ENCODE data around the gene LGR6. TPM values are rescaled to one million over a fixed set of nuclear protein-coding genes. Genes with fewer than 3 reads are reported as not detected.
"Not testable (repeated sequence)": the region's sequence is repeated elsewhere in the genome, so short reads cannot be mapped to it uniquely, and the experiment has no call there.

Gene LGR6
- total RNA-seq, 1 donor from 2014 or later: 1.8 TPM

- DNase-seq (ENCODE audit: low spot score): no peak
- no peak for TF ChIP-seq CTCF (IDR thresholded peaks at IDR 0.05)
- Mint-ChIP-seq H3K4me1 (ENCODE audit: low read depth) (peaks cover 26% of the 10 kb centered on the region), H3K36me3 (ENCODE audit: low read depth) (no peaks in the 10 kb centered on the region), H3K4me3 (ENCODE audit: unreplicated experiment) (peak overlapping the region; percentile 98), H3K27me3 (ENCODE audit: low read depth) (no peaks in the 10 kb centered on the region), H3K9me3 (ENCODE audit: low read depth) (no peaks in the 10 kb centered on the region), H3K27ac (ENCODE audit: unreplicated experiment) (peak overlapping the region; percentile 98)
Measured at GRCh38 chr1:202348005-202348508, 154.5 kb downstream of the LGR6 start.

DNA sequence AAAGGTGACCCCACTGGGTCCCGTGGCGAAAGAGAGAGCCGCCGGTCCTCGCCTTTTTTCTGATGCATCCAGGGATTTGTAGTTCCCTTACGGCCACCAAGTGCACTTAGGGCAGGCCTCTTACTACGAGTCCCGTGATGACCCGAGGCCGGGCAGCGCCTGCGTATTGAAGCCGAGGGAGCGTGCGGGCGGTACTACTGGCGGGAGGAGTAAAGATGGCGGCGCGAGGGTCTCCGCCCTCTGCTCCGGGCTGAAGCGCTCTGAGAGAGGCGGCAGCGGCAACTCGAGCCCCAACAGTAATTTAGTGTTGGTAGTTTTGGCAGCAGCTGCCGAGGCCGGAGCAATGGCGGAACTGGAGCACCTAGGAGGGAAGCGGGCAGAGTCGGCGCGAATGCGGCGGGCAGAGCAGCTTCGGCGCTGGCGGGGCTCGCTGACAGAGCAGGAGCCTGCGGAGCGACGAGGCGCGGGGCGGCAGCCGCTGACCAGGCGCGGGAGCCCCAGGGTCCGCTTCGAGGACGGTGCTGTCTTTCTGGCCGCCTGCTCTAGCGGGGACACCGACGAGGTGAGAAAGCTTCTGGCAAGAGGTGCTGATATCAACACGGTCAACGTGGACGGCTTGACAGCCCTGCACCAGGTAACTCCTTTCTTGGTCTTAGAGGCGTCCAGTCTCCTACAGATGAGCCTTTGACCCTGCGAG is 155.1 kb downstream of the LGR6 start, which contains the start of gene PPP1R12B:
PPP1R12B (plus strand) TSS at position 191 of the 697 bp plus-strand sequence; CDS start at position 344, 153 bp downstream.
- TF ChIP-seq CTCF (IDR thresholded peaks at IDR 0.05): no peak
- Mint-ChIP-seq H3K9me3 (ENCODE audit: low read depth) (no peaks in the 10 kb centered on the region), H3K36me3 (ENCODE audit: low read depth) (no peaks in the 10 kb centered on the region), H3K4me3 (ENCODE audit: unreplicated experiment) (peak within 1 kb of the TSS; percentile 98), H3K27me3 (ENCODE audit: low read depth) (no peaks in the 10 kb centered on the region), H3K27ac (ENCODE audit: unreplicated experiment) (peak within 1 kb of the TSS; percentile 98), H3K4me1 (ENCODE audit: low read depth) (peaks cover 22% of the 10 kb centered on the region)
- DNase-seq (ENCODE audit: low spot score): peak; percentile 99

DNA sequence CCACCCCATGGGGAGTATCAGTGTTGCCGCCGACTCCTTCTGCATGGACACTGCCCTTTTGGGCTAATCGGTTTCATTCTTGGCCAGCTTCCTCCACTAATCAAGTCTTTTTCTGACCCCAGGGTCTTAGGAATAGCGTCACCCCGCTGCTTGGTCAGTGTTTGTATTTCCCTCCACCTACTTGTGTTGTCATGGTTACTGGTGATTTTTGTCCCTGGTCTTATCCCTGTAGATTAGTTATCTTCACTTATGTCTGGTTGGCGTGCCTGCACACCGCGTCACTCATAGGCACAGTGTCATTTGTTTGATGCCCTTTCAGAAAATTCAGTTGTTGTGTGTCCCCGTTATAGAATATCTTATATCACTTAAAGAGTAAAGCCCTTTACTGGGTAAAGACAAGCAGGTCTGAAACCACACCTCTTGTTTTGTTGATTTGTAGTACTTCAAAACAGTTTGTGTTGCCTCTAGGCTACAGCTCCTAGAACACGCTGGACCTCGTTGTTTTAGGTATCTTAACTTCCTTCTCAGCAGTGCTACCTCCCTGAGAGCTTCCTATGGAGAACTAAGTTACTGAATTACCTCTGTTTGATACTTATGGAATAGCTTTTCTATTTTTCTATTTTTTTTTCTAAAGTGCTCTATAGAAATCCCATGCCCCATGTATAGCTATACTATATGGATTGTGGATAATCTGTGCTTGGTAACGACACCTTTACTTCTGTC is 155.8 kb downstream of the LGR6 start:
- Mint-ChIP-seq H3K36me3 (ENCODE audit: low read depth) (no peaks in the 10 kb centered on the region), H3K4me1 (ENCODE audit: low read depth) (peaks cover 21% of the 10 kb centered on the region), H3K27me3 (ENCODE audit: low read depth) (no peaks in the 10 kb centered on the region), H3K9me3 (ENCODE audit: low read depth) (no peaks in the 10 kb centered on the region), H3K4me3 (ENCODE audit: unreplicated experiment) (peak overlapping the region; percentile 98), H3K27ac (ENCODE audit: unreplicated experiment) (peak overlapping the region; percentile 98)
- DNase-seq (ENCODE audit: low spot score): no peak
- TF ChIP-seq CTCF (IDR thresholded peaks at IDR 0.05): no peak

- H3K36me3 Mint-ChIP-seq (ENCODE audit: low read depth): no peaks in the 10 kb centered on the region
- H3K27ac Mint-ChIP-seq (ENCODE audit: unreplicated experiment): no peak overlapping the region
- H3K4me3 Mint-ChIP-seq (ENCODE audit: unreplicated experiment): no peak overlapping the region
- no peak for TF ChIP-seq CTCF (IDR thresholded peaks at IDR 0.05)
- H3K27me3 Mint-ChIP-seq (ENCODE audit: low read depth): no peaks in the 10 kb centered on the region
- no peak for DNase-seq (ENCODE audit: low spot score)
- H3K4me1 Mint-ChIP-seq (ENCODE audit: low read depth): peaks cover 21% of the 10 kb centered on the region
- H3K9me3 Mint-ChIP-seq (ENCODE audit: low read depth): no peaks in the 10 kb centered on the region
Measured at GRCh38 chr1:202351725-202352124, 158.1 kb downstream of the LGR6 start.

- not testable (repeated sequence) for H3K4me3 Mint-ChIP-seq (ENCODE audit: unreplicated experiment); H3K27me3 Mint-ChIP-seq (ENCODE audit: low read depth); DNase-seq (ENCODE audit: low spot score); H3K9me3 Mint-ChIP-seq (ENCODE audit: low read depth); H3K36me3 Mint-ChIP-seq (ENCODE audit: low read depth); H3K27ac Mint-ChIP-seq (ENCODE audit: unreplicated experiment)
- H3K4me1 Mint-ChIP-seq (ENCODE audit: low read depth): peaks cover 21% of the 10 kb centered on the region
Measured at GRCh38 chr1:202352583-202353197, 159.1 kb downstream of the LGR6 start.
